ENCODE measurements around the gene CD300LB. TPM values are rescaled to one million over a fixed set of nuclear protein-coding genes. Genes with fewer than 3 reads are reported as not detected.

CD300LB gene
- total and polyA plus RNA-seq, 2 donors from 2014 or later = 0.91 TPM; not detected in 1

GRCh38 chr17:74474043-74474792 is 57.1 kb downstream of the CD300LB start:
- FAIRE-seq = no peak
- DNase-seq = no peak

GRCh38 chr17:74473294-74473693 is 58.0 kb downstream of the CD300LB start:
- intact Hi-C loops (cut with DNase I) = no loop called here
- Histone ChIP-seq H3K4me1 (ENCODE audit: control insufficient read depth in 2 of 3, insufficient read depth in 2 of 3, low read depth in 1 of 3, low read length in 3 of 3) (no peaks in the 10 kb centered on the region), H3K9ac (ENCODE audit: low read length in 3 of 3) (no peak overlapping the region), H3K27me3 (ENCODE audit: control insufficient read depth, insufficient read depth, low read length) (no peaks in the 10 kb centered on the region), H3K36me3 (ENCODE audit: control insufficient read depth in 2 of 3, insufficient read depth in 3 of 3, low read length in 3 of 3) (no peaks in the 10 kb centered on the region), H3K9me3 (ENCODE audit: control insufficient read depth in 2 of 3, insufficient read depth in 1 of 3, low read length in 3 of 3) (no peaks in the 10 kb centered on the region), H3K27ac (ENCODE audit: low read depth in 2 of 2, low read length in 2 of 2) (no peak overlapping the region), H3K4me3 (ENCODE audit: low read length in 3 of 3) (no peak overlapping the region)
- FAIRE-seq = no peak
- no peak for TF ChIP-seq CTCF (IDR thresholded peaks at IDR 0.05; ENCODE audit: borderline replicate concordance, extremely low read depth, insufficient read depth)
- DNase-seq = no peak

More at GRCh38 chr17:74474043-74474792, 57.1 kb downstream of the CD300LB start:
- Histone ChIP-seq H3K4me3 (ENCODE audit: low read length in 3 of 3) (no peak overlapping the region), H3K9me3 (ENCODE audit: control insufficient read depth in 2 of 3, insufficient read depth in 1 of 3, low read length in 3 of 3) (no peaks in the 10 kb centered on the region), H3K27me3 (ENCODE audit: control insufficient read depth, insufficient read depth, low read length) (no peaks in the 10 kb centered on the region), H3K27ac (ENCODE audit: low read depth in 2 of 2, low read length in 2 of 2) (no peak overlapping the region), H3K36me3 (ENCODE audit: control insufficient read depth in 2 of 3, insufficient read depth in 3 of 3, low read length in 3 of 3) (no peaks in the 10 kb centered on the region), H3K9ac (ENCODE audit: low read length in 3 of 3) (no peak overlapping the region), H3K4me1 (ENCODE audit: control insufficient read depth in 2 of 3, insufficient read depth in 2 of 3, low read depth in 1 of 3, low read length in 3 of 3) (no peaks in the 10 kb centered on the region)
- no peak for TF ChIP-seq CTCF (IDR thresholded peaks at IDR 0.05; ENCODE audit: borderline replicate concordance, extremely low read depth, insufficient read depth)
- intact Hi-C loops (cut with DNase I) = no loop called here

- Histone ChIP-seq H3K27ac (ENCODE audit: low read depth in 2 of 2, low read length in 2 of 2) (no peak overlapping the region), H3K4me1 (ENCODE audit: control insufficient read depth in 2 of 3, insufficient read depth in 2 of 3, low read depth in 1 of 3, low read length in 3 of 3) (no peaks in the 10 kb centered on the region), H3K9ac (ENCODE audit: low read length in 3 of 3) (no peak overlapping the region), H3K36me3 (ENCODE audit: control insufficient read depth in 2 of 3, insufficient read depth in 3 of 3, low read length in 3 of 3) (no peaks in the 10 kb centered on the region), H3K9me3 (ENCODE audit: control insufficient read depth in 2 of 3, insufficient read depth in 1 of 3, low read length in 3 of 3) (no peaks in the 10 kb centered on the region), H3K27me3 (ENCODE audit: control insufficient read depth, insufficient read depth, low read length) (no peaks in the 10 kb centered on the region), H3K4me3 (ENCODE audit: low read length in 3 of 3) (no peak overlapping the region)
- intact Hi-C loops (cut with DNase I) = no loop called here
- FAIRE-seq (no peak), DNase-seq (no peak)
- no peak for TF ChIP-seq CTCF (IDR thresholded peaks at IDR 0.05; ENCODE audit: borderline replicate concordance, extremely low read depth, insufficient read depth)
These were observed 58.4 kb downstream of the CD300LB start for GRCh38 chr17:74472890-74473289.
